Activated CD4-positive, CD25-positive, alpha-beta regulatory T cell treated with anti-CD3 and anti-CD28 coated beads, Interleukin-2, amount 50 U/mL, for 16 hours (primary cell): ENCODE results near the gene EIF3B.
"Not testable (repeated sequence)": the region's sequence is repeated elsewhere in the genome, so short reads cannot be mapped to it uniquely, and the experiment has no call there.

Experiments used
- DNase-seq: peaks from one replicate; pipeline ENCODE4 v3.0.0-alpha.2; 2020; ENCODE audit warnings: low read depth, low spot score

EIF3B gene

DNA sequence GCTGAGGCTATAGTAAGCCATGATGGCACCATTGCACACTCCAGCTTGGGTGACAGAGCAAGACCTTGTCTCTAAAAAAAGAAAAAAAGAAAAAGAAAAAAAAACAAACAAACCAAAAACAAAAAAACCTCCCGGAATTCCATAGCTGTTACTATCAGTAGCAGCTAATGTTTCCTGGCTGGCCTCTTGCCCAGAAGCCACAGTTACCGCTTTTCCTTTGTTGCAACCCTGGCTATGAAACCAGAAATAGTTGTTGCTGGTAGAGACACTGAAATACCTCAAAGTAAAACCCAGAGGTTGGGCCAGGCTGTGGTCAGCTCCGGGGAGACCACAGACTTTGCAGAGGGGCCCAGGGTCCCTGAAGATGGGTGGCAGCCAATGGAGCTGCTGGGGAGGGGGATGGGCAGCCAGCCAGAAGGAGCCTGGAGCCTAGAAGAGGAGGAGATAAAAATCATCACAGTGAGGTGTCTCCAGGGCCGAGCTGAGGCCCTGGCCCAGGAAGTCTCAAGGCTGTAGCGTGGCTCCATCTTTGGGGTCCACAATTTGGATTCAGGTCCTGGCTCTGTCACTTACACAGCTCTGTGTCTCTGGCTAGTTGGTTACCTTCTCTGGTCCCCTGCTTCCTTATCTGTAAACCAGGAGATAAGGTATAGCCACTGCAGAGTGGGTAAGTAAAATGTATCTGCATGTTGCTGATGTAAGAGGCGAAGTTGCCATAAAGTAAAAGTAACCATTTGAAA is 45.4 kb downstream of the EIF3B start:
- DNase-seq, result no peak

DNA sequence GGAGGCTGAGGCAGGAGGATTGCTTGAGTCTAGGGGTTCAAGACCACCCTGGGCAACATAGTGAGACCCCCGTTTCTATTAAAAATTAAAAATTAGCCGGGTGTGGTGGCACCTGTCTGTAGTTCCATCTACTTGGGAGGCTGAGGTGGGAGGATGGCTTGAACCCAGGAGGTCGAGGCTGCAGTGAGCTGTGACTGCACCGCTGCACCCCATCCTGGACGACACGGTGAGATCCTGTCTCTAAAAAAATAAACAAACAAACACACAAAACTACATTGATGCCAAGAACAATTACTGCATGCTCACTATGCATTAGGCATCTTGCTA is 48.0 kb downstream of the EIF3B start:
- no peak for DNase-seq

- peak; percentile 85 for DNase-seq
Observed at GRCh38 chr7:2403014-2403717, 48.5 kb downstream of the EIF3B start, which contains the start of gene CHST12. TSS of gene CHST12 (plus strand) at chr7:2403611. CDS start at chr7:2432640, 29,029 bp downstream.

DNA sequence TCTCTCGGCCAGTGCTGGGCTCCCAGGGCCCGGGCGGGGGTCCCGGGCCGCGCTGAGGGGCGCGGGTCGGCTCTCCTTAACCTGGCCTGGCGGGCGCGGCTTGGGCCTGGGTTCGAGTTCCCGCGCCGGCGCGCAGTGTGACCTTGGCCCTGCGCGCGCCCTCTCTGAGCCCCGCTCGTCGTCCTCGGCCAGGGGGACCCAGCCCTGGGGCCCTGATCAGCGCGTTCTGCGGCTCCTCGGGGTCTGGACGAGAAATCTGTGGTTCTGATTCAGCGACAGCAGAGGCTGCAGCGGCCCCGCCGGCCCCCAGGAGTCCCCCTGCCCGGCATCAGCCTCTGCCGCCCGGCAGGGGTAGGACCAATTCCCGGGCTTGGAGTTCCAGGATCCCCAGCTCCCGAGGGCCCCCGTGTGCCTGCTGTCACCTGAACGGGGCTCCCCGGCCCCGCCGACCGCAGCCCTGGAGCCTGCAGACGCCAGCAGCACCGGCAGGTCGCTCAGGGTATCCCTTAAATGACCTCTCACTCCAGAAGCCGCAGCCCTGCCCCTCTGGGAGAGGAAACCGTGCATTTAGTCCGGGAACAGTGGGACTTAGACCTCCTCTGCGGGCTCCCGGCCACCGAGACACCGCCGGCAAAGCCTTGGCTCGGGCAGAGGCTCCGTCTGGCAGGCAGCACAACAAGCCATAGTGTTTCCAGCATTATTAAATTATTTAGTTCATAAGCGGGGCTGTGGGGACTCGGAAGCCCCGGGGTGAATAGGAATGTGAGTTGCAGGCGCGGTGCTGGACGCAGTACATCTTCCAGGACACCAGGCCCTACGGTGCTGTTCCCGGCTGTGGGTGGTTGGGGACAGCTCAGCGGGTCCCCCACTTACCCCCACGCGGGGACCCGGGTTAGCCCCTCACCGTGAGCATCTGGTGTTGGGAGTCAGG is 49.4 kb downstream of the EIF3B start:
- no peak for DNase-seq

DNA sequence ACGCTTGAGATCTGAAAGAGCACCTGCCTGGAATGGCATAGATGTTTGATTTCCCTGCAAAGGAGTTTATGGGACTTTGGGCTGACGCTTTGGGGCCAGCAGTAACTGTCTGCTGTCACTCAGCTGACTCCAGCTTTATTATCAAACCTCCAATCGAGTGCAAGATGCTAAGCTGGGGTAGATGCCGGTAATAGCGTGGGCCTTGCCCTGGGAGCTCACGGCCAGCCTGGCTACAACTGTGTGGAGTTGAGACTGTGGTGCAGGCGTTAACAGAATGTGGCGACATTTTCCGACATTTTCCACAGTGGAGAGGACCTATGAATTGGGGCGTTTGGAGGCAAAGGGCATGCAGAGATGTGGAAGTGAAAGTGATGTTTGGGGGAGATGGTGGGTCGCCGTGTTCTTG is 50.1 kb downstream of the EIF3B start:
- DNase-seq, result no peak

- DNase-seq, result no peak
Observed at GRCh38 chr7:2405201-2405600, 50.6 kb downstream of the EIF3B start.

- no peak for DNase-seq
Observed at GRCh38 chr7:2405601-2406345, 51.1 kb downstream of the EIF3B start.

- no peak for DNase-seq
Observed at GRCh38 chr7:2409745-2410414, 55.3 kb downstream of the EIF3B start.

DNA sequence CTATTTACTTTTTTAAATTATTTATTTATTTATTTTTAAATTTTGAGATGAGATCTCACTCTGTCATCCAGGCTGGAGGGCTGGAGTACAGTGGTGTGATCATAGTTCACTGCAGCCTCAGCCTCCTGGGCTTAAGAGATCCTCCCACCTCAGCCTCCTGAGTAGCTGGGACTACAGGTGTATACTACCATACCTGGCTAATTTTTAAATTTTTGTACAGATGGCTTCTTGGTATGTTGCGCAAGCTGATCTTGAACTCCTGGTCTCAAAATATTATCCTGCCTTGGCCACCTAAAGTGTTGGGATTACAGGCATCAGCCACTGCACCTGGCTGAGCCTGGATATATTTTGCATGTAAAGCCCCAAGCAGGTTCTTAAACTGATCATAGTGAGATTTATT is 56.4 kb downstream of the EIF3B start:
- no peak for DNase-seq

DNA sequence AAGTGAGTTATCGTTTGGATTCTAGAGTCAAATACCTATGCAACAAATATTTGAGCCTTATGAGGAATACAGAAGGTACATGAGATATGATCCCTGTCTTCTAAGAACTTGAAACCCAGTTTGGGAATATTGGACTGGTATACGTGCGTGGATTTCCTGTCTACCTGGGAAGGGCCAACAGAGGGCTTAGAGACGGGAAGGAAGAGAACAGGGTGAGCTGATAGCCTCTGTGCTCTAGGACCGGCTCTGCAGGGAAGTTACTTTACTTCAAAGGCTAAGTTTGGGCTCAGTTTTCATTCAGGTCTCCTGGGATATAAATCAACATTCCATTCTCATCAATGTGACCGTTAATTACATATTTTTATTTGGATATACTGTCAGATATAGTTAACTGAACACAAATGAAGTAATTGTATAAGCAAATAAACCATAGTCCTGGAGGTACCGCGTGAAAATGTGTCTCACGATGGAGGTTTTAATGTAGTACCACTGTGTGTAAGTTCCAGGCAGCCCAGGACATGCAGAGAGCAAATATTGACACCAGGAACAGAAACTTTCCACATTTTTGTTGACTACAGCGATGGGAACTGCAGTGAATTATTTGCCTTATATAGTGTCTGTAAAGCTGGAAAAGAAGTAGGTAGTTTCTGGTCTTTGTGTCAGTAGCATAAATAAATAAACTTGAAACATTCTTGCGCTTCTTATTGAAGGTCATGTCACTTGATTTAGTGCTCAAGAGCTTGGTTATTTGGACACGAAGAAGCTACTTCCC is 57.4 kb downstream of the EIF3B start:
- DNase-seq, result no peak

DNA sequence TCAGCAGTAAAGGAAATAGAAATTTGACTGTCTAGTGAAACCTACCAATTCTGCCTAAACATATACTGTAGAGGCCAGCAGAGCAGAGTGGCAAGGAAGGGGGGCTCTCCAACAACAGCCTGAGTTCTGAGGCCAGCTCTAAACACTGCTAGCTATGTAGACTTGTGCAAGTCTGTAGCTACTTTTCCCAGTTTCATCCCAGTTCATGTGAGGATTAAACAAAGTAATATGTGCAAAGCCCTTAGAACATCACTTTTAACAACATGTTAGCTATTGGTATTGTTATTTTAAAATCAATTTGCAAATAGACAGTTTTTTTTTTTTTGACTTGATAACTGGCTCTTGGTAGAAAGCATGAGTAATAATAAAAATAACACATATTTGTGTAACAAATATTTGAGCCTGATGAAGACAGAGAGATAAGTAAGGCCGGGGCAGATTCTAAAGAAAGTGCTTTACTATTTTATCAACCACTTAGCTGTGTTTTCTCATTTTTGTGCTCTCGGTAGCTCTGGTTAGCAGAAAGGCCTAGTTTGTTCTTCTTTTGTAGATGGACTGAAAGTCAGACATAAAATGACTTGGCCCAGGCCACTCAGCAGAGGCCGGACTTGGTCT is 58.1 kb downstream of the EIF3B start:
- DNase-seq, result no peak

DNA sequence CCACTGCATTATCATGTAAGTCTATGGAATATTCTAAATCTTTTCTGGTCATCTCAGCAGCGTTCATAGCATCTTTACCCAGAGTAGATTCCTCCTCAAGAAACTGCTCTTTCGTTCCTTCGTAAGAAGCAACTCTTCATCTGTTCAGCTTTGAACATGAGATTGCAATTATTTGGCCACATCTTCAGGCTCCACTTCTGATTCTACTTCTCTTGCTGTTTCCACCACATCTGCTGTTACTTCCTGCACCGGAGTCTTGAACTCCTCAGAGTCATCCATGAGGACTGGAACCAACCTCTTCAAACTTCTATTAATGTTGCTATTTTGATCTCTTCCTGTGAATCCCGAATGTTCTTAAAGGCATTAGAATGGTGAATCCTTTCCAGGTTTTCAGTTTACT is 61.4 kb downstream of the EIF3B start:
- no peak for DNase-seq

DNA sequence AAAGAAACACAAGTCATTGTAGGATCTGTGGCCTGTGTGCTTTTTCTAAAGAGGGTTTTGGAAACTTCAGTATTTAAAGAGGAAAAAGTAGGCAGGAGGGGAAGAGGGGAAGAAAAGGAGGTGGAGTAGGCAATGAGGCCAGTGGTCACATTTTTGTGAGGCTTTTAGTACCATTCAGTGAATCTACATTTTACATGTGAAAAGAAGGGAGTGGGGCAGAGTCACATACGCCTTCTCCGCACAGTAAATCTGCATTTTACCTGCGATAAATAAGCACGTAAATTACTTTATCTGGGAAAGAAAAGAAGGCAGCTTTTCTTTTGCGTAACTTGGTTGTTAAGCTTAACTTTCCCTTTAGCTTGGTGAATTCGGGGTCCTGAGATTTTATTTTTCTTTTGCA is 62.0 kb downstream of the EIF3B start:
- no peak for DNase-seq

- DNase-seq, result not testable (repeated sequence)
Observed at GRCh38 chr7:2417178-2417577, 62.6 kb downstream of the EIF3B start.

DNA sequence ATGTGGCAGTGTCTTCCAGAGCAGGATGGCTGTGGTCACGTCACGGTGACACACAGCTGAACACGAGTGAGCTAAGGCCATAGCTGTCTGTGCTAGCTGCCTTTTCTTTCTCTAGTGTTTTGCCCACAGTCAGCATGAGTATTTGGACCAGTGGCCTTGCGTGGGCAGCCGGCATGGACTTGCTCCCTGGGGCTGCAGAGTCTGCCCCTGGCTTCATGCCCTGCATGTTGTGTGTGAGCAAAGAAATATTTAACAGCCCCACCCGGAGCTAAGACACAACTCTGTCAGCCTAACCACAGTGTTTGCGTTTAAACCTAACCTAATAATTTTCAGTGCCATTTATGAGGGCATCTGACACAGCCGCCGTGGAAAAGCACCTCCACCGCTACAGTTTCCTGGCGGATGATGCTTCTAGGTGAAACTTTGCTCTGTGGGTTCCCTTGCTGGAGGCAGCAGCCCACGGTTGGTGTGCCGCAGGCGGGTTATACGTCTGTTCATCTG is 63.4 kb downstream of the EIF3B start:
- DNase-seq, result no peak

DNA sequence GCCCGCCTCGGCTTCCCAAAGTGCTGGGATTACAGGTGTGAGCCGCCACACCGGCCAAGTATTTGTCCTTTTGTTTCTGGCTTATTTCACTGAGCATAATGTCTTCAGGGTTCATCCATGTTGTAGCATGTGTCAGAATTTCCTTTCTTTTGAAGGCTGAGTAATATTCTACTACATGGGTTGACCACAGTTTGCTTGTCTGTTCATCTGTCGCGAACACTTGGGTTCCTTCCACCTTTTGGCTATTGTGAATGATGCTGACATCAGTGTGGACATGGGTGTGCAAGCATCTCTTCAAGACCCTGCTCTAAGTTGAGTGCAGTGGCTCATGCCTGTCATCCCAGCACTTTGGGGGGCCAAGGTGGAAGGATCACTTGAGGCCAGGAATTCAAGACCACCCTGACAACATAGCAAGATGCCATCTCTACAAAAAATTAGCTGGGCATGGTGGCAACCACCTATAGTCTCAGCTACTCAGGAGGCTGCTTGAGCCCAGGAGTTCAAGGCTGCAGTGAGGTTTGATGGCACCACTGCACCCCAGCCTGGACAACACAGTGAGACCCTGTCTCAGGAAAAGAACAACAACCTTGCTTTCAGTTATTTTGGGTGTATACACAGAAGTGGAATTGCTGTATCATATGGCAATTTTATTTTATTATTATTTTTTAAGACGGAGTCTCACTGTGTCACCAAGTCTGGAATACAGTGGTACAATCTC is 65.7 kb downstream of the EIF3B start:
- no peak for DNase-seq

GRCh38 chr7:2421943-2422310 is 67.3 kb downstream of the EIF3B start:
- DNase-seq, result no peak

GRCh38 chr7:2425749-2426148 is 71.1 kb downstream of the EIF3B start:
- DNase-seq, result no peak
